Activated naive CD4-positive, alpha-beta T cell treated with anti-CD3 and anti-CD28 coated beads, Interleukin-2, amount 50 U/mL, for 72 hours (primary cell): ENCODE measurements around the gene ABLIM1. TPM values are rescaled to one million over a fixed set of nuclear protein-coding genes. Genes with fewer than 3 reads are reported as not detected.

Experiments
- ATAC-seq, 2 donors: fragments of 150-1000 bp; cut with Tn5 transposase; 2 replicates each; pipeline ENCODE4 v1.10.0; 2021; ENCODE audit warnings: mild to moderate bottlenecking in 2 of 2, moderate library complexity in 2 of 2
- DNase-seq, 2 donors: peaks; one replicate each; pipeline ENCODE4 v3.0.0; 2021 to 2022; ENCODE audit warnings: low spot score in 2 of 2
- H3K27ac Mint-ChIP-seq, 2 donors: one replicate each; pipeline ENCODE4 v1.8.0; 2022; ENCODE audit warnings: mild to moderate bottlenecking in 2 of 2, mixed read lengths in 2 of 2
- H3K36me3 Mint-ChIP-seq, 2 donors: one replicate each; pipeline ENCODE4 v1.8.0; 2022; ENCODE audit warnings: mixed read lengths in 2 of 2
- H3K9me3 Mint-ChIP-seq, 2 donors: one replicate each; pipeline ENCODE4 v1.8.0; 2022; ENCODE audit warnings: mixed read lengths in 2 of 2
- total RNA-seq, 2 donors: library from RNA; stranded (reverse); gene quantifications; one replicate each; pipeline ENCODE4 v1.2.3, GENCODE V29; 2022

Gene ABLIM1
- total RNA-seq, 2 donors from 2014 or later = 155 to 190 TPM

DNA sequence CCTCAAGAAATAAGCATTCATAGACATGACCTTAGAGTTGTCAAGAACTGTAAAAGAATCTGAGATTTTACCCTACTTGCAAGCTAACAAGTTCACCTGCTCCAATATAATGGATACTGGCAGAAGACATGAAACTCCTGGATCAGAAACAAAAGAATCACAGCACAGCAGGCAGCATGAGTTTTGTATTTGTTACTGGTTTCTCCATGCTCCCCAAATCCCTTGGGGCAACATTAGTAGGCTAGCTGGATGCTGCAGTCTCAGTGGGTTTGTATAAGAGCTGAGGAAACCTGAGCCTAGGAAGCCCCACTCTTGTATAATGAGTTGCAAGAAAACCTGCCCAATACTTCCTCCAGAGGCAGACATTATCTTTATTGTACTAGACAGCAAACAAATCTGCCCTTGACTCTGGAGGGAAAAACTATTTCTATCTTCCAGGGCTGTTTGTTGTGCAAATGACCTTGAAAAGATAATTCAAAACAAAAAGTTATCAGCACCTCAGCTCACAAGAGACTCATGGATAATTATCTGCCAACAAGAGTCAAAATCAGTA is 64.8 kb downstream of the ABLIM1 start:
- DNase-seq (no peak), ATAC-seq (no peak)
- Mint-ChIP-seq H3K9me3 (peaks cover 5 to 7% of the 10 kb centered on the region in 2 donors), H3K27ac (no peak overlapping the region), H3K36me3 (peaks cover 0 to 11% of the 10 kb centered on the region in 2 donors)

DNA sequence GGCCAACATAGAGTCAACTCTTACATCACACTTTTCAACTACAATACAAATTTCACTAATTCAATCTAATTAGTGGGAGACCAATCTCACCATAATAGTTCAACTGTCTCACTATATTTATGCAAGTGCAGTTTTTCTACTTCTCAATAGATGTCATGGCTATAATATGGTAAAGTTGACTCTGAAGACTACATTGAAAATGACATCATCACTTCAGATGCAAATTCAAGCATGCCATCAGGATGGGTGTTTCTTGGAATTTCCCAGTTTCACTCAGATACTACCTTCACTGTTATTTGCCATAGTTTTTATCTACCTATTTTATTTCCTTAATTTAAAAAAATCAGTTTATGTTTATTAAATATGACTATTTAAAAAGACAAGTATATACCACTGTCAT is 67.1 kb downstream of the ABLIM1 start:
- H3K27ac Mint-ChIP-seq = no peak overlapping the region
- DNase-seq (no peak), ATAC-seq (no peak)
- H3K36me3 Mint-ChIP-seq = peaks cover 0 to 11% of the 10 kb centered on the region in 2 donors
- H3K9me3 Mint-ChIP-seq = peaks cover 5 to 7% of the 10 kb centered on the region in 2 donors

GRCh38 chr10:114584419-114584818 is 73.7 kb downstream of the ABLIM1 start:
- ATAC-seq (no peak), DNase-seq (no peak)
- Mint-ChIP-seq H3K27ac (no peak overlapping the region), H3K36me3 (no peaks in the 10 kb centered on the region), H3K9me3 (no peaks in the 10 kb centered on the region)

DNA sequence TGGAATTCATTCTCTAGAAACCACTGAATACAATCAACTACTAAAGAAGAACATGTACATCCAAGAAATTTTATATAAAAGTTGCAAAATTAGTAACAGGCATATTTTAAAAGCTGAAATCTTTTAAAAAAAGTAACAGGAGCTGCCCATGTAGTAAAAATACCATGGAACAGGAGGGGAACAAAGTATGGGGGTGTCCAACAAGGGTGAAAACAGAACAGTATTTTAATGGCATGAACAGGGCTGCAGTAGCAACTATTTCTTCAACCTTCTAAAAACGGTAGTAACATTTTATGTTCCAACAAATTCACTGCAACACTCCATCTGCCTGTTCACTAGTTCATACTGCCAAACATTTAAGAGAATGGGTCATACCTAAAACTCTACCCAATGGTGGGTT is 77.0 kb downstream of the ABLIM1 start:
- Mint-ChIP-seq H3K36me3 (no peaks in the 10 kb centered on the region), H3K9me3 (no peaks in the 10 kb centered on the region), H3K27ac (no peak overlapping the region)
- no peak for DNase-seq
- no peak for ATAC-seq

GRCh38 chr10:114577133-114577532 is 80.9 kb downstream of the ABLIM1 start:
- Mint-ChIP-seq H3K27ac (no peak overlapping the region), H3K9me3 (no peaks in the 10 kb centered on the region), H3K36me3 (no peaks in the 10 kb centered on the region)
- ATAC-seq (no peak), DNase-seq (no peak)

DNA sequence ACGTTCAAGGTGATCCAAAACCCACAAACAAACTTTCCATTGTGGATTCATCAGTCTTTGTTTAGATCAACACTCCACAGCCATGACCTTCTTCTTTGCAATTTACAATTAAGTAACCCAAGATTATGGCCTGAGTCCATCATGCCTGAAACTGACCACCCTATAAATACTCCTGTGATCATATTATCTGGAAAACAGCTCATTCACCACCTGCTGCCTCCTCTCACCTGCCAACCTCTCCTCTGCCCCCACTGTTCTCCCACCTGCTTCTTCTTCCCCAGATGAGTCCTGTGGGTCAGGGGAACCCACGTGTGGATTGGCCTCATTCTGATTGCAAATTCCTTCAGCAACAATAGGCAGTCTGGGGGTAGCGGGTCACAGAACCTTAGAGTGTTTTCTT is 81.4 kb downstream of the ABLIM1 start:
- Mint-ChIP-seq H3K36me3 (no peaks in the 10 kb centered on the region), H3K27ac (no peak overlapping the region), H3K9me3 (no peaks in the 10 kb centered on the region)
- ATAC-seq (no peak), DNase-seq (no peak)

- Mint-ChIP-seq H3K9me3 (no peaks in the 10 kb centered on the region), H3K27ac (no peak overlapping the region), H3K36me3 (no peaks in the 10 kb centered on the region)
- DNase-seq (no peak), ATAC-seq (no peak)
Measured at GRCh38 chr10:114576132-114576487, 82.0 kb downstream of the ABLIM1 start.

GRCh38 chr10:114575417-114576131 is 82.5 kb downstream of the ABLIM1 start:
- no peaks in the 10 kb centered on the region for H3K9me3 Mint-ChIP-seq
- no peak overlapping the region for H3K27ac Mint-ChIP-seq
- no peaks in the 10 kb centered on the region for H3K36me3 Mint-ChIP-seq
- ATAC-seq = no peak
- no peak for DNase-seq

DNA sequence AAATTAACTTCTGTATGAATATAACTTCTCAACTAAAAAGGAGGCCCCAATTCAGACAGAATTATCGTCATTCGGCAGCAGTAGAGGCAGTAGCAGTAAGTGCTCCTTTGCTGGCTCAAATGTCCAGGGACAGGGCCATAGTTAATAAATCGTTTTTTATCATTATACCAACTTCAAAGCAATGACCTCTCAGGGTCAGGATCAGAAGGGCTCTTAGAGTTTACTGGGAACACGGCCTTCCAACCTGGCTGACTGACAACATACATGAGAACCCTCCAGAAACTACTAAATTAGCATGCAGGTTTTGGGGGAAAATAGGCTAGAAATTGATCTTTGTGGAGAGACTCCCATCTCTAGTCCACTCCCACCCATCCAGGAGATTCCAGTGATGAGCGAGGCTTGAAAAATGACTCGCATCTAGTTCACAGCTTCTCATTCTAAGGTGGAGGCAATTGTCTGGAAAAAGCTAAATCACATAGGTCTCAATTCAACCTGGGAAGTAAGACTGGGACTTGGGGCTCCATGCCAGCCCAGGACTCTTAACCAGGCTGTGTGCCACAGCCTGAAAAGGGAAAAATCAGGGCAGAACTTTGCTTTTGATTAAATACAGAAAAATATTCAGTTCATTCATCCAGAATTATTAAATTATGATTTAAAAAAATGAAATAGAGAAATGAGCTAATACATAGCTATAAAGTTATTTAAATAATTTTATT is 84.6 kb downstream of the ABLIM1 start:
- Mint-ChIP-seq H3K36me3 (no peaks in the 10 kb centered on the region), H3K27ac (no peak overlapping the region), H3K9me3 (no peaks in the 10 kb centered on the region)
- DNase-seq (no peak), ATAC-seq (no peak)

GRCh38 chr10:114571316-114571999 is 86.6 kb downstream of the ABLIM1 start:
- DNase-seq = no peak
- no peak overlapping the region for H3K27ac Mint-ChIP-seq
- H3K36me3 Mint-ChIP-seq = no peaks in the 10 kb centered on the region
- no peak for ATAC-seq
- no peaks in the 10 kb centered on the region for H3K9me3 Mint-ChIP-seq

GRCh38 chr10:114566064-114566463 is 92.0 kb downstream of the ABLIM1 start:
- Mint-ChIP-seq H3K36me3 (no peaks in the 10 kb centered on the region), H3K27ac (no peak overlapping the region), H3K9me3 (no peaks in the 10 kb centered on the region)
- no peak for ATAC-seq
- DNase-seq = no peak

DNA sequence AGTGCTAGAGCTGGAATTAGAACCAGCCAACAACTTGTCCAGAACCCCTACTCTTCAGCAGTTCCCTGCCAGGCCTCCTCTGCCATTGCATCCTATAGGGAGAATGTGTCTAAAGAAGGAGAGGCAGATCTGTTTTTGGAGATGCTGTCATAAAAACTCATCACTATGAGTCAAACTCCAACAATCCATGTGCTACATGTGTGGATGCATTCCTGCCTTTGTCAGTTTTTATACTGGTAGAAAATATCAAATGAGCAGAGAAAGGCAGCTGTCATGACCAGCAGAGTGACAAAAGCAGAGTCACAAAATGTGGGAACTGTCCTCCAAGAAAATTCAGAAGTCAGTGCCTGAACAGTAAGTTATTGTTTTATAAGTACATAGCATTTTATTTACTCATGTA is 93.0 kb downstream of the ABLIM1 start:
- no peaks in the 10 kb centered on the region for H3K36me3 Mint-ChIP-seq
- H3K27ac Mint-ChIP-seq = no peak overlapping the region
- ATAC-seq (no peak), DNase-seq (no peak)
- no peaks in the 10 kb centered on the region for H3K9me3 Mint-ChIP-seq

- ATAC-seq (no peak), DNase-seq (no peak)
- peaks cover 6 to 10% of the 10 kb centered on the region in 2 donors for H3K36me3 Mint-ChIP-seq
- no peak overlapping the region for H3K27ac Mint-ChIP-seq
- peaks cover 6% of the 10 kb centered on the region in 2 donors for H3K9me3 Mint-ChIP-seq
Measured at GRCh38 chr10:114561008-114561523, 97.0 kb downstream of the ABLIM1 start.

DNA sequence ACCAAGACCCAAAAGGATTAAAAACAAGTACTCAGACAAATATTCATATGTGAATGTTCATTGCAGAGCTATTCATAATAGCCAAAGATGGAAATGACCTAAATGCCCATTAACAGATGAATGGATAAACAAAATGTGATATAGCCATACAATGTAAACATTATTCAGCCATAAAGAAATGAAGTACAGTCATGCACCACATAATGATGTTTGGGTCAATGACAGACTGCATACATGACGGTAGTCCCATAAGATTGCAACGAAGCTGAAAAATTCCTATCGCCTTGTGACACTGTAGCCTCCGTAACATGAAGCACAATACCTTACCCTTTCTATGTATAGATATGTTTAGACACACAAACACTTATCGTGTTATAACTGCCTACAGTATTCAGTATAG is 97.9 kb downstream of the ABLIM1 start:
- Mint-ChIP-seq H3K36me3 (peaks cover 6 to 10% of the 10 kb centered on the region in 2 donors), H3K27ac (no peak overlapping the region), H3K9me3 (peaks cover 6% of the 10 kb centered on the region in 2 donors)
- no peak for DNase-seq
- ATAC-seq = no peak

GRCh38 chr10:114559636-114560035 is 98.4 kb downstream of the ABLIM1 start:
- H3K36me3 Mint-ChIP-seq = peaks cover 6 to 10% of the 10 kb centered on the region in 2 donors
- no peak for ATAC-seq
- H3K9me3 Mint-ChIP-seq = peaks cover 6% of the 10 kb centered on the region in 2 donors
- no peak for DNase-seq
- H3K27ac Mint-ChIP-seq = no peak overlapping the region

DNA sequence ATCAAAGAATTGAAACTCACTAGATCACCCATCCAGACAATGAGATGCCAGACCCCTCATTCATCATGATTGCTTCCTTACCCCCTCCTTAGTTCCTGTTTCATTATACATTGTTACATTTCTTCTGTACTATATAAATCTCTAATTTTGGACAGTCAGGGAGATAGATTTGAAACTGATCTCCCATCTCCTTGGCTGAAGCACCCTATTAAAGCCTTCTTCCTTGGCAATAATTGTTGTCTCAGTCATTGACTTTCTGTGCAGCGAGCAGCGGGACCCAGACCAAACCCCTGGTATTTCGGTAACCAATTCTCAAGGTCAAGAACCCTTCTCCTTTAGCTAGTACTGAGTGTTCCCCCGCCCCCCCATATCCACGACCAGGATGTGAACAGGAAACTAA is 100.2 kb downstream of the ABLIM1 start:
- no peak for DNase-seq
- ATAC-seq = no peak
- Mint-ChIP-seq H3K9me3 (peaks cover 6% of the 10 kb centered on the region in 2 donors), H3K27ac (no peak overlapping the region), H3K36me3 (peaks cover 6 to 10% of the 10 kb centered on the region in 2 donors)
